ENCODE results near the gene ZNF446.
A peak's percentile ranks its signal among the peaks of the same experiment; 100 is the strongest.
"Not testable (repeated sequence)": the region's sequence is repeated elsewhere in the genome, so short reads cannot be mapped to it uniquely, and the experiment has no call there.

The ZNF446 gene

GRCh38 chr19:58507602-58508223 lies 31.6 kb downstream of the ZNF446 start:
- not testable (repeated sequence) for DNase-seq

- no peak for DNase-seq
These were observed 33.6 kb downstream of the ZNF446 start for GRCh38 chr19:58509731-58510083.

GRCh38 chr19:58510084-58510862 lies 34.1 kb downstream of the ZNF446 start:
- DNase-seq, result no peak

- DNase-seq, result no peak
These were observed 35.4 kb downstream of the ZNF446 start, which contains the start of gene SLC27A5 for GRCh38 chr19:58511353-58512208. Gene SLC27A5 (minus strand): TSS chr19:58511992. CDS start chr19:58511955, 37 bp downstream.

- DNase-seq, result no peak
These were observed 37.1 kb downstream of the ZNF446 start for GRCh38 chr19:58513213-58513693.

GRCh38 chr19:58513694-58514563 lies 37.8 kb downstream of the ZNF446 start:
- peak; percentile 93 for DNase-seq

- DNase-seq, result no peak
These were observed 38.4 kb downstream of the ZNF446 start for GRCh38 chr19:58514564-58515022.

GRCh38 chr19:58515259-58515658 lies 39.1 kb downstream of the ZNF446 start:
- no peak for DNase-seq

GRCh38 chr19:58516246-58516836 lies 40.2 kb downstream of the ZNF446 start:
- DNase-seq, result no peak

- DNase-seq, result no peak
These were observed 41.0 kb downstream of the ZNF446 start for GRCh38 chr19:58516964-58517833.

- no peak for DNase-seq
These were observed 42.3 kb downstream of the ZNF446 start for GRCh38 chr19:58518256-58519086.

- DNase-seq, result peak; percentile 53
These were observed 42.9 kb downstream of the ZNF446 start for GRCh38 chr19:58519087-58519354.

- DNase-seq, result peak; percentile 94
These were observed 43.5 kb downstream of the ZNF446 start, which contains the start of gene ZBTB45 for GRCh38 chr19:58519355-58520256. Gene ZBTB45 (minus strand): TSS chr19:58519810. CDS start chr19:58517673, 2,137 bp downstream.

- DNase-seq, result no peak
These were observed 44.1 kb downstream of the ZNF446 start for GRCh38 chr19:58520257-58520599.

- DNase-seq, result no peak
These were observed 45.5 kb downstream of the ZNF446 start for GRCh38 chr19:58521651-58522050.

GRCh38 chr19:58522709-58523108 lies 46.6 kb downstream of the ZNF446 start:
- no peak for DNase-seq

- DNase-seq, result no peak
These were observed 53.3 kb downstream of the ZNF446 start for GRCh38 chr19:58529405-58529804.

Data from CD4-positive, alpha-beta T cell treated with Interleukin-21 for 1 hour (primary cell).